GM19035 (cell line): ENCODE results near the gene COLEC12.

Experiments used
- ATAC-seq: cut with Tn5 transposase; IDR thresholded peaks from one replicate; pipeline ENCODE4 v1.9.1; 2021; ENCODE audit not compliant: unreplicated experiment

COLEC12 gene

GRCh38 chr18:448116-448790 lies 52.2 kb downstream of the COLEC12 start:
- no peak for ATAC-seq

GRCh38 chr18:446941-447560 lies 53.5 kb downstream of the COLEC12 start:
- ATAC-seq: no peak

GRCh38 chr18:445055-445454 lies 55.4 kb downstream of the COLEC12 start:
- ATAC-seq: no peak

GRCh38 chr18:438571-438970 lies 61.9 kb downstream of the COLEC12 start:
- ATAC-seq: no peak

GRCh38 chr18:435940-436339 lies 64.6 kb downstream of the COLEC12 start:
- no peak for ATAC-seq

- ATAC-seq: no peak
These were observed 66.1 kb downstream of the COLEC12 start for GRCh38 chr18:434410-434809.

- ATAC-seq: no peak
These were observed 66.5 kb downstream of the COLEC12 start for GRCh38 chr18:433960-434359.

GRCh38 chr18:433298-433697 lies 67.2 kb downstream of the COLEC12 start:
- ATAC-seq: no peak

DNA sequence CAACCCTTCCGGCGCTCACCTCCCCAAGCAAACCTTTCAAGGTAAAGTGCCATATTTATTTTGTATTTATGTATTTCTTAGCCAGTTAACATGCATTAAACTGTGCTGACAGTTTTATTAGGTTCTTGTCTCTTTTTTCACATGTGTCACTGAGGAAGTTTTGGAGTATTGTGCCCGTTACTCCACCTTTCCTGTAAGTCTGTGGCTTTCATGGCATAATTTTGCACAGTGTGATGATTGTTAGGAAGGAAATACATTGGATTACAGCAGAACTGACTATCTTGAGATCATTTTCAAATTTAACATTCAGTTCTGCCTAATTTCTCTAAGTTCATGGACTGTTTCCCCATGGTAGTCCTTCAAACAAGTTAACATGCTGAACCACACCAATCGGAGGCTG lies 67.7 kb downstream of the COLEC12 start:
- no peak for ATAC-seq

- ATAC-seq: no peak
These were observed 71.5 kb downstream of the COLEC12 start for GRCh38 chr18:429030-429429.

GRCh38 chr18:427005-427404 lies 73.5 kb downstream of the COLEC12 start:
- ATAC-seq: no peak

GRCh38 chr18:425106-425745 lies 75.3 kb downstream of the COLEC12 start:
- no peak for ATAC-seq

- ATAC-seq: no peak
These were observed 75.8 kb downstream of the COLEC12 start for GRCh38 chr18:424668-425067.

DNA sequence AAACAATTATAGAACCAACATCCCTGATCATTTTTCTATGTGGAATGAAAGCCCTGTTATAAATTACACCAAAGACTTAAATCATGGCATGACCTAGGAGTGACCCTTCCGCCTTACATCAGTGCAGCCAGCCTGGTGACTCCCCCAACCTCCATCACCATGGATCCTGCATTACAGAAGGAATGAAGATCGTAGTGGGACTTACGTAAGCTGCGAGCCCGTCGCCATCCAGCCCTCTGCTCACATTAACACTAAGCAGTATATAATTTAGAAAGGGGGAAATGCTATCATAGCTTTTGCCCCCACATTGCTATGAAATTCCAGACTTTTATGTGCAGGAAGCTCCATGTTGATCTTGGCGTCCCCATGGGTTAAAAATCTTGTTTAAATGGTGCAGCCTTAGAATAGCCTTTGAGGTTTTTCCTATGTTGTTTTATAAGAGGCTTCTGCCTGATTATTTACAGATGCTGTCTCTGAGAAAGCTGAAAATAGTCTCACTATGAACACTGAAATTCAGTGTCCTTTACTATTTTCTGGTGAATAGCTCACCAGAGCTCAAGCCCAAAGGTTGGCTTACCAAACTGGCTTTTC lies 76.3 kb downstream of the COLEC12 start:
- ATAC-seq: no peak

GRCh38 chr18:422966-423365 lies 77.5 kb downstream of the COLEC12 start:
- no peak for ATAC-seq

- no peak for ATAC-seq
These were observed 79.0 kb downstream of the COLEC12 start for GRCh38 chr18:421247-422155.

GRCh38 chr18:420661-421246 lies 79.7 kb downstream of the COLEC12 start:
- ATAC-seq: no peak

GRCh38 chr18:419541-420175 lies 80.8 kb downstream of the COLEC12 start:
- ATAC-seq: no peak

GRCh38 chr18:417495-417894 lies 83.0 kb downstream of the COLEC12 start:
- no peak for ATAC-seq

DNA sequence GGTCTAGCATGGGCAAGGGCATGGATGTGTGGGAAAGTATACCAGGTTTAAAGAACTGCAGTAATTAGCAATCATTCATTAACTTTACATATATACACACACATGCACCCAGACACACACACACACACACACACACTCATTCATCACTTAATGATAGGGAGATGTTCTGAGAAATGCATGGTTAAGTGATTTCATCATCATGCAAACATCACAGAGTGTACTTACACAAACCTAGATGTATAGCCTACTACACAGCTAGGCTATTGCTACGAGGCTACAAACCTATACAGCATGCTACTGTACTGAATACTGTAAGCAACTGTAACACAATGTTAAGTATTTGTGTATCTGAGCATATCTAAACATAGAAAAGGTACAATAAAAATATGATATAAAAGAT lies 83.6 kb downstream of the COLEC12 start:
- ATAC-seq: no peak
